ENCODE measurements around the gene PLXNA2. TPM values are rescaled to one million over a fixed set of nuclear protein-coding genes. Genes with fewer than 3 reads are reported as not detected.

Gene PLXNA2
- total and polyA plus RNA-seq, 8 donors, result 48.7 to 137 (median 72.9) TPM

GRCh38 chr1:208025031-208025430 is 219.2 kb downstream of the PLXNA2 start:
- Histone ChIP-seq H3K9me3 (no peaks in the 10 kb centered on the region), H3K27ac (no peak overlapping the region), H3K4me3 (no peak overlapping the region), H3K36me3 (peaks cover 0 to 35% (median 10%) of the 10 kb centered on the region in 3 donors), H3K27me3 (no peaks in the 10 kb centered on the region), H3K4me1 (no peaks in the 10 kb centered on the region)
- DNase-seq (no peak), FAIRE-seq (no peak), ATAC-seq (no peak)
- intact Hi-C loops (cut with DNase I), result loop anchor here in 2 of 3 donors (5.0 to 10.0 kb wide), 3 partner anchors 67 to 222 kb away; partner anchors contain the start of gene PLXNA2 (in 1 of the 2)
- 89 to 90% methylated on average over 7 of the region's 7 CpGs for WGBS, 2 donors
- no peak for TF ChIP-seq CTCF (IDR thresholded peaks at IDR 0.05)

GRCh38 chr1:208024406-208024805 is 219.8 kb downstream of the PLXNA2 start:
- H3K36me3 ChIP-seq, result peaks cover 0 to 31% (median 10%) of the 10 kb centered on the region in 3 donors
- FAIRE-seq (no peak), ATAC-seq (no peak), DNase-seq (no peak)
- intact Hi-C loops (cut with DNase I), result loop anchor here in 2 of 3 donors (5.0 to 10.0 kb wide), 2 partner anchors 68 to 220 kb away; partner anchors contain the start of gene PLXNA2 (in 1 of the 2)
- no peak overlapping the region for H3K4me3 ChIP-seq
- no peaks in the 10 kb centered on the region for H3K4me1 ChIP-seq
- H3K27me3 ChIP-seq, result no peaks in the 10 kb centered on the region
- TF ChIP-seq CTCF (IDR thresholded peaks at IDR 0.05), result no peak
- no peaks in the 10 kb centered on the region for H3K9me3 ChIP-seq
- 89 to 95% methylated on average over 6 of the region's 6 CpGs for WGBS, 2 donors
- no peak overlapping the region for H3K27ac ChIP-seq

- Histone ChIP-seq H3K9me3 (no peaks in the 10 kb centered on the region), H3K36me3 (no peaks in the 10 kb centered on the region), H3K4me3 (no peak overlapping the region), H3K27me3 (no peaks in the 10 kb centered on the region), H3K27ac (no peak overlapping the region), H3K4me1 (no peaks in the 10 kb centered on the region)
- no peak for FAIRE-seq
- TF ChIP-seq CTCF (IDR thresholded peaks at IDR 0.05), result no peak
- no peak for ATAC-seq
- DNase-seq, result no peak
- WGBS, 2 donors, result 50 to 61% methylated on average over 2 of the region's 2 CpGs
- intact Hi-C loops (cut with DNase I), result no loop called here
Measured at GRCh38 chr1:208019257-208019656, 224.9 kb downstream of the PLXNA2 start.

- H3K4me1 ChIP-seq, result peaks cover 0 to 6% (median 0%) of the 10 kb centered on the region in 3 donors
- no peaks in the 10 kb centered on the region for H3K9me3 ChIP-seq
- no peak for TF ChIP-seq CTCF (IDR thresholded peaks at IDR 0.05)
- intact Hi-C loops (cut with DNase I), result no loop called here
- DNase-seq (no peak), ATAC-seq (no peak), FAIRE-seq (no peak)
- H3K4me3 ChIP-seq, result no peak overlapping the region
- H3K36me3 ChIP-seq, result no peaks in the 10 kb centered on the region
- whole genome bisulfite sequencing, 2 donors, result 70 to 74% methylated on average over 6 of the region's 6 CpGs
- H3K27me3 ChIP-seq, result no peaks in the 10 kb centered on the region
- H3K27ac ChIP-seq, result no peak overlapping the region
Measured at GRCh38 chr1:208015255-208015654, 228.9 kb downstream of the PLXNA2 start.

- no peak overlapping the region for H3K4me3 ChIP-seq
- WGBS, 2 donors, result 81 to 88% methylated on average over 2 of the region's 2 CpGs
- no peak for TF ChIP-seq CTCF (IDR thresholded peaks at IDR 0.05)
- no peaks in the 10 kb centered on the region for H3K9me3 ChIP-seq
- no peak for ATAC-seq
- intact Hi-C loops (cut with DNase I), result no loop called here
- no peak for DNase-seq
- H3K36me3 ChIP-seq, result no peaks in the 10 kb centered on the region
- no peak overlapping the region for H3K27ac ChIP-seq
- H3K4me1 ChIP-seq, result peaks cover 0 to 6% (median 0%) of the 10 kb centered on the region in 3 donors
- no peaks in the 10 kb centered on the region for H3K27me3 ChIP-seq
- no peak for FAIRE-seq
Measured at GRCh38 chr1:208013210-208013609, 231.0 kb downstream of the PLXNA2 start.

All from pancreas (tissue), 10 donors.